Esophagus muscularis mucosa (tissue), 4 donors: ENCODE data around the gene DRAP1. TPM values are rescaled to one million over a fixed set of nuclear protein-coding genes. Genes with fewer than 3 reads are reported as not detected.

Experiments
- DNase-seq: peaks from one replicate; pipeline ENCODE4 v3.0.0-alpha.2; 2017; ENCODE audit errors: extremely low spot score
- H3K27ac ChIP-seq, 4 donors: fragments of 200-600 bp; sonication (generic); replicated peaks in 1 of 4; 1 replicate in 3 of 4; 2 replicates in 1 of 4; pipeline ENCODE4 v1.5.1; 2016 to 2019; ENCODE audit warnings: mild to moderate bottlenecking in 1 of 4
- H3K27me3 ChIP-seq, 4 donors: fragments of 200-600 bp; sonication (generic); one replicate each; pipeline versions ENCODE4 v1.5.1 to v1.6.0; 2016 to 2019
- H3K36me3 ChIP-seq, 4 donors: fragments of 200-600 bp; sonication (generic); one replicate each; pipeline ENCODE4 v1.5.1; 2016 to 2019
- H3K4me1 ChIP-seq, 4 donors: fragments of 200-600 bp; sonication (generic); one replicate each; pipeline ENCODE4 v1.5.1; 2016 to 2019
- H3K4me3 ChIP-seq, 4 donors: fragments of 200-600 bp; sonication (generic); 1 replicate in 2 of 4; 2 replicates in 2 of 4; pipeline ENCODE4 v1.5.1; 2016 to 2019; ENCODE audit warnings: mild to moderate bottlenecking in 4 of 4, moderate library complexity in 1 of 4
- H3K9me3 ChIP-seq, 4 donors: fragments of 200-600 bp; sonication (generic); 1 replicate in 3 of 4; 2 replicates in 1 of 4; pipeline ENCODE4 v1.5.1; 2016 to 2019
- EP300 ChIP-seq: sonication (generic); formaldehyde crosslinking; IDR thresholded peaks from one replicate; pipeline ENCODE4 v1.6.1; 2017; ENCODE audit warnings: antibody characterized with exemption
- POLR2A ChIP-seq: fragments of 450-650 bp; IDR thresholded peaks from one replicate; pipeline ENCODE4 v1.6.1; 2017; ENCODE audit warnings: antibody characterized with exemption, moderate library complexity, mild to moderate bottlenecking, low read depth
- POLR2AphosphoS5 ChIP-seq, 2 donors: sonication (generic); formaldehyde crosslinking; IDR thresholded peaks; one replicate each; pipeline ENCODE4 v1.6.1; 2017; ENCODE audit warnings: antibody characterized with exemption in 2 of 2
- WGBS: methylation state at CpG from one replicate; pipeline ENCODE4 v1.1.5; 2018; 5-methylcytosine and 5-hydroxymethylcytosine counted together
- intact Hi-C: fragments of 100-400 bp; cut with DNase I; formaldehyde crosslinking; loops from one replicate; pipeline ENCODE4 v1.15.1; 2023
- total RNA-seq, 4 donors: library from RNA; depleted of rRNA; stranded (reverse); fragments of >200 nt; gene quantifications; one replicate each; pipeline versions ENCODE4 v1.1.0 to v1.2.1, GENCODE V29; 2016
- TF ChIP-seq, protein P1 (sequence below), 3 experiments: fragments of 200-600 bp in 2 of 3; fragments of 450-650 bp in 1 of 3; sonication (generic) in 2 of 3; IDR thresholded peaks; one replicate each; pipeline ENCODE4 v1.5.1; 2017 to 2019; ENCODE audit warnings: antibody characterized with exemption in 3 of 3, mild to moderate bottlenecking in 2 of 3, moderate library complexity in 1 of 3

Gene DRAP1
- total RNA-seq, 4 donors from 2014 or later: 78.4 to 122 (median 101) TPM

DNA sequence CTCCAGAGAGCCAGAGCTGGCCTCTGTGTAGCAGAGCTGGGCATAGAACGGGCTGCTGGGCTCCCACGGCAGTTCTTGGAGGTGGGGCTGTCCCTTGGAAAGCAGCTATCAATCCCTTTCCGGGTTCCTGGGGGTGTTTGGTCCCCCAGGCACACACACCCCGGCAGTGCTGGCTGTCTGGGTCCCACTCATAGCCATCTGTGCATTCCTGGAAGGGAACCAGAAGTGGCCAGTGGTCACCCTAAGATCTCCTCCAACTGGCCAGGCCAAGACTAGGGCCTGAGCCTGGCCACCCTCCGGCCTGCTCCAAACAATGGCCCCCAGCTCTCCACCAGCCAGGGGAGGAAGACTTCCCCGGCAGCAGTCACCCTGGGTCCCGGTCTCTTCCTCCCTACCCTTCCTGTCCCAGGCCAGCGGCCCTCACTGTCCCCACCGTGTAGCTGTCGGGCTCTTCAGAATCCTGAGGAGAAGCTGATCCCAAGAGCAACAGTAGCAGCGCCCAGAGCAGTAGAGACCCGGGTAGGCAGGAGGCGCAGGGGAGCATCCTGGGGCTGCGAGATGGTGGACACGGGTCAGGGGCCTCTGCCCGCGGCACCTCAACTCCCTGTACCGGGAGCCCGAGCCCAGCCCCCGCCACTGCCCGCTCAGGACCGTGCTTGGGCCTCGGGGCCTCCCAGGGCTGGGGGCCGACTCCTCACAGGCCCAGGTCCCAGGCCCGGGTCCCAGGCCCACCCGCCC is 47.2 kb upstream of the DRAP1 start:
- Histone ChIP-seq H3K4me3 (peak overlapping the region; percentile 64 to 83 (median 74)), H3K9me3 (no peaks in the 10 kb centered on the region), H3K4me1 (peaks cover 26 to 62% (median 55%) of the 10 kb centered on the region in 4 donors), H3K27ac (peak overlapping the region; percentile 92 to 99 (median 96)), H3K27me3 (no peaks in the 10 kb centered on the region), H3K36me3 (peaks cover 0 to 42% (median 32%) of the 10 kb centered on the region in 4 donors)
- DNase-seq: no peak
- intact Hi-C loops: no loop called here
- WGBS: 31% methylated on average over 20 of the region's 26 CpGs
- TF ChIP-seq, protein P1, sequence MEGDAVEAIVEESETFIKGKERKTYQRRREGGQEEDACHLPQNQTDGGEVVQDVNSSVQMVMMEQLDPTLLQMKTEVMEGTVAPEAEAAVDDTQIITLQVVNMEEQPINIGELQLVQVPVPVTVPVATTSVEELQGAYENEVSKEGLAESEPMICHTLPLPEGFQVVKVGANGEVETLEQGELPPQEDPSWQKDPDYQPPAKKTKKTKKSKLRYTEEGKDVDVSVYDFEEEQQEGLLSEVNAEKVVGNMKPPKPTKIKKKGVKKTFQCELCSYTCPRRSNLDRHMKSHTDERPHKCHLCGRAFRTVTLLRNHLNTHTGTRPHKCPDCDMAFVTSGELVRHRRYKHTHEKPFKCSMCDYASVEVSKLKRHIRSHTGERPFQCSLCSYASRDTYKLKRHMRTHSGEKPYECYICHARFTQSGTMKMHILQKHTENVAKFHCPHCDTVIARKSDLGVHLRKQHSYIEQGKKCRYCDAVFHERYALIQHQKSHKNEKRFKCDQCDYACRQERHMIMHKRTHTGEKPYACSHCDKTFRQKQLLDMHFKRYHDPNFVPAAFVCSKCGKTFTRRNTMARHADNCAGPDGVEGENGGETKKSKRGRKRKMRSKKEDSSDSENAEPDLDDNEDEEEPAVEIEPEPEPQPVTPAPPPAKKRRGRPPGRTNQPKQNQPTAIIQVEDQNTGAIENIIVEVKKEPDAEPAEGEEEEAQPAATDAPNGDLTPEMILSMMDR (IDR thresholded peaks at IDR 0.05): no peak
- no peak for TF ChIP-seq EP300
- TF ChIP-seq POLR2AphosphoS5 (IDR thresholded peaks at IDR 0.05): no peak
- no peak for TF ChIP-seq POLR2A

DNA sequence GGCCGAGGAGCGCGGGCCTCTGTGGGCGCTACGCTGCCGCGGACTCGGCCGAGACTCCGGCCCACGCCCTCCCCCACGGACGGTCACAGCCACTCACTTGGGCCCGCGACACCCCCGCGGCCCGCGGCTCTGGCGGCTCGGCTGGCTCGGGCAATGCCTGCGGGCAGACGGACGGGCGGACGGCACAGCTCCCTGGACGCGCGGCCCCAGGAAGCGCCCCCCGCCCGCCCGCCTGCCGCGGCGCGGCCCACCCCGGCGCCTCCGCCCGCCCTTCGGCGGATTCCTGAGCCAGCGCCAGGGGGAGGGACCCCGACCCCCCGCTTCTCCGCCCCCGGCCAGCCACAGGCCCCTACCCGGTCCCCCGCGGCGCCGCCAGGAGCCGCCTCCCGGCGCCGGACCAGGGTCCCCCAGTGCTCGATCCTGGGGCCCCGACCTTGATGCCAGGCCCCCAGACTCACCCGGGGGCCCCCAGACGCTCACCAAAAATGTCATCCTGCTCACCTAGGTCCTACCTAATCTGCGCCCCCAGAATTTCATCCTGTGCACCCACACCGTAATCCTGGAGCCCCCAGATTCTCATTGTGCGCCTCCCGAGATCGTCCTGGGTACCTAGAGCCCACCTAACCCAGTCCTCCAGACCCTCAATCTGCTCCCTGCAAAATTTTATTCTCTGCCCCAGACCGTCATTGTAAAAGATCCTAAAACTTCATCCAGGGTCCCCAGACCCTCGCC is 46.5 kb upstream of the DRAP1 start, which contains the start of gene EFEMP2:
Gene EFEMP2, minus strand, starts transcription at position 215 of the 732 bp plus-strand sequence. CDS start 446 bp downstream, outside the sequence.
- Histone ChIP-seq H3K36me3 (peaks cover 0 to 34% (median 25%) of the 10 kb centered on the region in 4 donors), H3K9me3 (no peaks in the 10 kb centered on the region), H3K4me1 (peaks cover 26 to 54% (median 49%) of the 10 kb centered on the region in 4 donors), H3K4me3 (peak within 1 kb of the TSS; percentile 64 to 83 (median 74)), H3K27me3 (no peaks in the 10 kb centered on the region), H3K27ac (peak within 1 kb of the TSS; percentile 92 to 99 (median 96))
- 3% methylated on average over 8 of the region's 69 CpGs for WGBS
- intact Hi-C loops: no loop called here
- TF ChIP-seq POLR2AphosphoS5 (IDR thresholded peaks at IDR 0.05): peak in 1 of 2 donors; percentile 16
- TF ChIP-seq POLR2A: no peak
- no peak for TF ChIP-seq EP300
- TF ChIP-seq, protein P1 (IDR thresholded peaks at IDR 0.05): no peak
- DNase-seq: no peak

DNA sequence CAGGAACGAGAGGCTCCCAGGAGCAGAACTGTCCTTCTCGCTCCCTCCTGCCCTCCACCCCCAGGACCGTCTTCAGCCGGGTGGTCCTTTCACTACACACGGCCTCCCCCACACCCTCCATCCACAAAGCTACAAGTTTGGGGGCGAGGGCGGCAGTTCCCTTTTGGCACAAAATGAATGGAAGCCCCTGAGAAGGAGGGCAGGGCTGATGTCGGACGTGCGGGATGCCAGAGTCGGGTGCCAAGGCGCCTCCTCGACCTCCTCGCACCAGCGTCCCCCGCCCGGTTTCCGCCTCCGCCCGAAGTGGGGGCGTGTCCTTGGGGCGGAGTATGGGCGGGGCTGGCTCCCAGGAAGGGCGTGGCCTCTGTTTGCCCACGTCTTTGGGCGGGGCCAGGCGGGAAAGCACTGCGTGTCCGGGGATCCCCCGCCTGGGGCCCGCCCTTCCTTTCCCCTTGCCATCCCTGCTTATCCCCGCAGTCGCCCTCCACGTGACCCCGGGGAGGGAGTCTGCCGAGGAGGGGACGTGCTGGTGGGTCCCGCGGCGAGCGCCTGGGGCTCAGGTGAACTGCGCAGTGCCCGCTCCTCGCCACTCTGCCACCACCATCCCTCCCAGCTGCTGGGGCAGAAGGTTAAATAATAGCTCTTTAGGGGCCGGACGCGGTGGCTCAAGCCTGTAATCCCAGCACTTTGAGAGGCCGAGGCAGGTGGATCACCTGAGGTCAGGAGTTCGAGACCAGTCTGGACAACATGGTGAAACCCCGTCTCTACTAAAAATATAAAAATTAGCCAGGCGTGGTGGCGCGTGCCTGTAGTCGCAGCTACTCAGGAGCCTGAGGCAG is 45.7 kb upstream of the DRAP1 start:
- peak; percentile 98 for DNase-seq
- peaks cover 26 to 46% (median 43%) of the 10 kb centered on the region in 4 donors for H3K4me1 ChIP-seq
- WGBS: 27% methylated on average over 16 of the region's 54 CpGs
- peaks cover 0 to 27% (median 17%) of the 10 kb centered on the region in 4 donors for H3K36me3 ChIP-seq
- peak overlapping the region; percentile 64 to 83 (median 74) for H3K4me3 ChIP-seq
- no peaks in the 10 kb centered on the region for H3K9me3 ChIP-seq
- TF ChIP-seq POLR2AphosphoS5 (IDR thresholded peaks at IDR 0.05): peak; percentile 98 to 99
- no peak for TF ChIP-seq EP300
- TF ChIP-seq, protein P1 (IDR thresholded peaks at IDR 0.05): peak in 1 of 3 experiments; percentile 5
- peak; percentile 75 for TF ChIP-seq POLR2A
- no peaks in the 10 kb centered on the region for H3K27me3 ChIP-seq
- intact Hi-C loops: no loop called here
- peak overlapping the region; percentile 92 to 99 (median 96) for H3K27ac ChIP-seq

DNA sequence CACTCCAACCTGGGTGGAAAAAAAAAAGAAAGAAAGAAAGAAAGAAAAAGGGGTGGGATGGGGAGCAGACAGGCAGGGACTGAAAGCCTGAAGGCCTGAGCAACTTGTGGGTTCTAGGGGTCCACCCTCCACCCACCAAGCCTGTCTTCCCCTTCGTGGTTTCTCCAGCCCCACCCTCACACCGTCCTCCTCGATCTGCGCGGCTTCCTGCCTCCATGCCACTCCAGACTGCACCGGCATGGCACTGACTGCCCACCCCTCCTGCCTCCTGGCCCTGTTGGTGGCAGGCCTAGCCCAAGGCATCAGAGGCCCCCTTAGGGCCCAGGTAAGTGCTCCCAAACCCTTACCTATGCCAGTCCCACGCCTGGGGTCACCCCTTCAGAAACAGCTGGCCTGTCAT is 39.6 kb upstream of the DRAP1 start, which contains the start of gene CTSW:
Gene CTSW, plus strand, starts transcription at position 221 of the 400 bp plus-strand sequence. Its CDS starts 18 bp downstream, at position 239.
- peaks cover 0 to 7% (median 6%) of the 10 kb centered on the region in 4 donors for H3K4me1 ChIP-seq
- H3K9me3 ChIP-seq: no peaks in the 10 kb centered on the region
- H3K4me3 ChIP-seq: no peak within 1 kb of the TSS
- 65% methylated on average over 7 of the region's 7 CpGs for WGBS
- H3K27ac ChIP-seq: no peak within 1 kb of the TSS
- H3K36me3 ChIP-seq: peaks cover 8 to 29% (median 26%) of the 10 kb centered on the region in 4 donors
- H3K27me3 ChIP-seq: no peaks in the 10 kb centered on the region
- TF ChIP-seq, protein P1 (IDR thresholded peaks at IDR 0.05): no peak
- TF ChIP-seq POLR2AphosphoS5 (IDR thresholded peaks at IDR 0.05): peak in 1 of 2 donors; percentile 5
- no peak for TF ChIP-seq POLR2A
- intact Hi-C loops: no loop called here
- DNase-seq: no peak
